ENCODE data around the gene ZNF200.

GRCh38 chr16:3256146-3256865 is 21.3 kb upstream of the ZNF200 start, which contains the start of gene MEFV:
- TF ChIP-seq POLR2A (IDR thresholded peaks at IDR 0.05) (no peak), EP300 (IDR thresholded peaks at IDR 0.05) (no peak)
- TF ChIP-seq, protein P1, sequence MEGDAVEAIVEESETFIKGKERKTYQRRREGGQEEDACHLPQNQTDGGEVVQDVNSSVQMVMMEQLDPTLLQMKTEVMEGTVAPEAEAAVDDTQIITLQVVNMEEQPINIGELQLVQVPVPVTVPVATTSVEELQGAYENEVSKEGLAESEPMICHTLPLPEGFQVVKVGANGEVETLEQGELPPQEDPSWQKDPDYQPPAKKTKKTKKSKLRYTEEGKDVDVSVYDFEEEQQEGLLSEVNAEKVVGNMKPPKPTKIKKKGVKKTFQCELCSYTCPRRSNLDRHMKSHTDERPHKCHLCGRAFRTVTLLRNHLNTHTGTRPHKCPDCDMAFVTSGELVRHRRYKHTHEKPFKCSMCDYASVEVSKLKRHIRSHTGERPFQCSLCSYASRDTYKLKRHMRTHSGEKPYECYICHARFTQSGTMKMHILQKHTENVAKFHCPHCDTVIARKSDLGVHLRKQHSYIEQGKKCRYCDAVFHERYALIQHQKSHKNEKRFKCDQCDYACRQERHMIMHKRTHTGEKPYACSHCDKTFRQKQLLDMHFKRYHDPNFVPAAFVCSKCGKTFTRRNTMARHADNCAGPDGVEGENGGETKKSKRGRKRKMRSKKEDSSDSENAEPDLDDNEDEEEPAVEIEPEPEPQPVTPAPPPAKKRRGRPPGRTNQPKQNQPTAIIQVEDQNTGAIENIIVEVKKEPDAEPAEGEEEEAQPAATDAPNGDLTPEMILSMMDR (IDR thresholded peaks at IDR 0.05), result no peak
